Keratinocyte (primary cell): ENCODE data around the gene B3GAT3. TPM values are rescaled to one million over a fixed set of nuclear protein-coding genes. Genes with fewer than 3 reads are reported as not detected.

ENCODE experiments used
- DNase-seq: peaks from one replicate; pipeline ENCODE4 v3.0.0-alpha.2; 2011; ENCODE audit warnings: low read depth, missing footprints, low spot score
- FAIRE-seq: peaks from 2 replicates; lab custom pipeline; 2011; peaks lifted over from hg19 to GRCh38; lab: Jason Lieb, UNC
- H2AFZ ChIP-seq: 2 replicates; pipeline ENCODE4 v1.6.0; 2012; ENCODE audit warnings: low read length, control low read depth, inconsistent platforms; ENCODE audit not compliant: control insufficient read depth
- H3K27ac ChIP-seq: 2 replicates; pipeline ENCODE4 v1.5.1; 2011; ENCODE audit warnings: low read length; ENCODE audit not compliant: control insufficient read depth, insufficient read depth
- H3K27me3 ChIP-seq: 3 replicates; pipeline ENCODE4 v1.6.0; 2011; ENCODE audit warnings: low read length; ENCODE audit not compliant: control insufficient read depth, insufficient read depth; ENCODE audit errors: extremely low read depth
- H3K36me3 ChIP-seq, 2 experiments: 2 replicates in 1 of 2; 3 replicates in 1 of 2; pipeline ENCODE4 v1.5.1; 2011; ENCODE audit warnings: low read length in 2 of 2, mild to moderate bottlenecking in 1 of 2; ENCODE audit not compliant: control insufficient read depth in 2 of 2, insufficient read depth in 2 of 2; ENCODE audit errors: extremely low read depth in 1 of 2
- H3K4me1 ChIP-seq: 3 replicates; pipeline ENCODE4 v1.5.1; 2011; ENCODE audit warnings: low read length; ENCODE audit not compliant: control insufficient read depth, insufficient read depth; ENCODE audit errors: extremely low read depth
- H3K4me2 ChIP-seq: 3 replicates; pipeline ENCODE4 v1.6.0; 2011; ENCODE audit warnings: low read depth, low read length; ENCODE audit not compliant: control insufficient read depth, insufficient read depth; ENCODE audit errors: extremely low read depth
- H3K4me3 ChIP-seq, 3 experiments: fragments of 200-600 bp in 1 of 3; sonication (generic) in 1 of 3; 2 replicates in 2 of 3; 3 replicates in 1 of 3; pipeline ENCODE4 v1.5.1; 2011 to 2016; ENCODE audit warnings: low read length in 3 of 3, mild to moderate bottlenecking in 3 of 3, control low read depth in 2 of 3, inconsistent platforms in 1 of 3, low read depth in 1 of 3, mixed read lengths in 1 of 3, mixed run types in 1 of 3, moderate library complexity in 1 of 3; ENCODE audit not compliant: control insufficient read depth in 2 of 3, insufficient read depth in 2 of 3; ENCODE audit errors: extremely low read depth in 1 of 3
- H3K79me2 ChIP-seq: 2 replicates; pipeline ENCODE4 v1.6.0; 2012; ENCODE audit warnings: low read length; ENCODE audit not compliant: control insufficient read depth, insufficient read depth
- H3K9ac ChIP-seq: 3 replicates; pipeline ENCODE4 v1.6.0; 2011; ENCODE audit warnings: low read length; ENCODE audit not compliant: control insufficient read depth, insufficient read depth; ENCODE audit errors: extremely low read depth
- H3K9me1 ChIP-seq: 3 replicates; pipeline ENCODE4 v1.6.0; 2011; ENCODE audit warnings: low read length; ENCODE audit not compliant: control insufficient read depth, insufficient read depth; ENCODE audit errors: extremely low read depth
- H3K9me3 ChIP-seq: 2 replicates; pipeline ENCODE4 v1.5.1; 2012; ENCODE audit warnings: low read depth, low read length; ENCODE audit not compliant: control insufficient read depth
- H4K20me1 ChIP-seq: 3 replicates; pipeline ENCODE4 v1.6.0; 2011; ENCODE audit warnings: low read length; ENCODE audit not compliant: control insufficient read depth, insufficient read depth; ENCODE audit errors: extremely low read depth
- CTCF ChIP-seq, 3 experiments: IDR thresholded peaks in 1 of 3; conservative IDR thresholded peaks in 1 of 3; optimal IDR thresholded peaks in 1 of 3; 2 replicates in 2 of 3; 3 replicates in 1 of 3; pipeline versions ENCODE3 to v1.5.1; 2011; ENCODE audit warnings: low read length in 3 of 3, mild to moderate bottlenecking in 3 of 3, moderate library complexity in 2 of 3, control low read depth in 1 of 3, inconsistent platforms in 1 of 3; ENCODE audit not compliant: insufficient read depth in 2 of 3; ENCODE audit errors: extremely low read depth in 1 of 3
- EZH2 ChIP-seq: IDR thresholded peaks from one replicate; pipeline ENCODE4 v1.6.1; 2012; ENCODE audit warnings: inconsistent platforms, mild to moderate bottlenecking, low read length, moderate library complexity
- dilution Hi-C: fragments of 300-500 bp; cut with MboI; formaldehyde crosslinking; loops from one replicate; pipeline ENCODE4 v1.7.0; 2020; ENCODE audit warnings: low sequenced_read_pairs; ENCODE audit not compliant: extremely low pct_ligation_motif_present
- polyA plus RNA-seq, 5 experiments: library from polyadenylated mRNA; depleted of rRNA in 3 of 5; stranded (reverse) in 3 of 5; stranded (forward) in 1 of 5; unstranded in 1 of 5; fragments of >200 nt; gene quantifications; 1 replicate in 1 of 5; 2 replicates in 3 of 5; 3 replicates in 1 of 5; pipeline versions ENCODE4 v1.2.1 to v1.2.3, GENCODE V29; 2011 to 2012; ENCODE audit warnings: missing spikeins in 2 of 5, low read depth in 1 of 5, low replicate concordance in 1 of 5

The B3GAT3 gene
- polyA plus RNA-seq, 1 donor (not counting 4 experiments of a cell fraction or from before 2014, with no cell fraction given) = 15.1 TPM

DNA sequence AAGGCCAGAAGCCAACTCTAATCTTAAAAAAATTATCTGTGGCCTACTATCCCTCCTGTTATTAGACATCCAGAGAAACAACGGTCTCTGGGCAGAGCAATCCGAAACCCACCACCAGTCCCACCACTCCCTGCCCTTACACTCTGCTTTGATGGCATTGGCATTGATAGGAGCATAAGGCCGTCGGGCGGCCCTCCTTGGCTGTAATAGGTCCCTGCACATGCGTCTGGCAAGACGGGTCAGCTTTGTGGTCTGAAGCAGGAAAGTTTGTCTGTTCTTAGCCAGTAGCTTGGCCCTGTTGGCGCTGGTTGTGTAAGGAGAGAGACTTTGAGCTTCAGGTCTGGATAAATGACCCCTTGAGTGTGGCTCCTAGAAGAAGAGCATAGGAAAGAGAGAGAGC, 26.7 kb downstream of the B3GAT3 start:
- H4K20me1 ChIP-seq = peaks cover 2% of the 10 kb centered on the region
- DNase-seq = no peak
- no peaks in the 10 kb centered on the region for H3K9me3 ChIP-seq
- TF ChIP-seq EZH2 (no peak), CTCF (optimal IDR thresholded peaks at IDR 0.05 in 1 of 3, IDR thresholded peaks at IDR 0.05 in 1 of 3, conservative IDR thresholded peaks at IDR 0.05 in 1 of 3; ENCODE audit: extremely low read depth in 1 of 3, insufficient read depth in 2 of 3, low read length in 3 of 3) (no peak)
- no peak overlapping the region for H3K4me2 ChIP-seq
- H3K36me3 ChIP-seq = peaks cover 48 to 58% of the 10 kb centered on the region in 2 experiments
- H3K9ac ChIP-seq = no peak overlapping the region
- dilution Hi-C loops = no loop called here
- H3K4me3 ChIP-seq = no peak overlapping the region
- no peak for FAIRE-seq
- no peak overlapping the region for H3K27ac ChIP-seq
- H3K79me2 ChIP-seq = peaks cover 41% of the 10 kb centered on the region
- no peaks in the 10 kb centered on the region for H3K9me1 ChIP-seq
- H2AFZ ChIP-seq = no peak overlapping the region
- H3K4me1 ChIP-seq = peaks cover 26% of the 10 kb centered on the region
- H3K27me3 ChIP-seq = no peaks in the 10 kb centered on the region

DNA sequence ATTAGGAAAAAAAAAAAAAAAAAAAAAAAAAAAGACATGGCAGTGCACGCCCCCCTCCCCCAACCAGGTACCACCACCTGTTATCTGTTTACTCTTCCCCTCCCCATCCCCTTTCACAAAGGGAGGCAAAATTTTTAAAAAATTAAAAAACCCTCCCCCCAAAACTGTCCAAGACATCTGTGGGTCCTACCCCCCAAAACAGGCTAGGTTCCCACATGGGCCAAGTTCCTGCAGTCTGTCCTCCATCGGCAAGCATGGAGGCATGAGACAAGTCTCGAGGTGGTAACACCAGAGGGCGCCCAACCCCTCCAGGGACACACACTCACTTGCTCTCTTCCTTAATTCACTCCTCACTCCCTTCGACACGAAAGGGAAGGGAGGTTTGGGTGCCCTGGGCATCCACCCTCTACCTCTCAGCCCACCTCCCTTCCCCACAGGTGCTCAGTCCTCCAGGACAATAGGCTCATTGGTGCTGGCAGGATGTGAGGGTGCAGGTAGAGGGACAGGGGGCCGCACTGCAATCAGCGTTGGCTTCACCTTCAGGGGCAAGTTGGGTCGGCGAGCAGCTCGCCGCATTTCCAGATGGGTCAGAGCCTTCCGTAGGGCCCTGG, 28.2 kb downstream of the B3GAT3 start:
- no peak for FAIRE-seq
- H3K36me3 ChIP-seq = peaks cover 43 to 57% of the 10 kb centered on the region in 2 experiments
- H3K27ac ChIP-seq = no peak overlapping the region
- H2AFZ ChIP-seq = no peak overlapping the region
- DNase-seq = no peak
- peak; percentile 77 to 95 (median 84) for TF ChIP-seq CTCF (optimal IDR thresholded peaks at IDR 0.05 in 1 of 3, IDR thresholded peaks at IDR 0.05 in 1 of 3, conservative IDR thresholded peaks at IDR 0.05 in 1 of 3; ENCODE audit: extremely low read depth in 1 of 3, insufficient read depth in 2 of 3, low read length in 3 of 3)
- no peak for TF ChIP-seq EZH2
- H3K9me1 ChIP-seq = no peaks in the 10 kb centered on the region
- H3K4me1 ChIP-seq = peaks cover 14% of the 10 kb centered on the region
- no peaks in the 10 kb centered on the region for H3K27me3 ChIP-seq
- H3K9me3 ChIP-seq = no peaks in the 10 kb centered on the region
- peaks cover 2% of the 10 kb centered on the region for H4K20me1 ChIP-seq
- no peak overlapping the region for H3K4me2 ChIP-seq
- dilution Hi-C loops = no loop called here
- H3K79me2 ChIP-seq = peaks cover 39% of the 10 kb centered on the region
- H3K4me3 ChIP-seq = no peak overlapping the region
- no peak overlapping the region for H3K9ac ChIP-seq
